Sigmoid colon (tissue), 4 donors: ENCODE data around the gene TMEM18.

Experiments used
- CTCF ChIP-seq, 4 experiments: fragments of 450-650 bp in 3 of 4; fragments of 200-600 bp in 1 of 4; IDR thresholded peaks; one replicate each; pipeline ENCODE4 v1.5.1; 2016 to 2019; ENCODE audit warnings: antibody characterized with exemption in 4 of 4, mild to moderate bottlenecking in 3 of 4, moderate library complexity in 2 of 4
- EP300 ChIP-seq, 4 donors: sonication (generic); formaldehyde crosslinking; IDR thresholded peaks; one replicate each; pipeline ENCODE4 v1.6.1; 2017; ENCODE audit warnings: antibody characterized with exemption in 4 of 4
- POLR2A ChIP-seq, 2 donors: fragments of 450-650 bp; IDR thresholded peaks; one replicate each; pipeline ENCODE4 v1.6.1; 2016; ENCODE audit warnings: antibody characterized with exemption in 2 of 2, mild to moderate bottlenecking in 2 of 2, moderate library complexity in 2 of 2

GRCh38 chr2:694906-695510 lies 17.8 kb upstream of the TMEM18 start:
- TF ChIP-seq CTCF (IDR thresholded peaks at IDR 0.05), result no peak
- TF ChIP-seq EP300 (IDR thresholded peaks at IDR 0.05), result no peak
- TF ChIP-seq POLR2A (IDR thresholded peaks at IDR 0.05), result no peak
